H1 (cell line): ENCODE results near the gene NKX6-1. TPM values are rescaled to one million over a fixed set of nuclear protein-coding genes. Genes with fewer than 3 reads are reported as not detected.

Source experiments
- CTCF ChIA-PET: fragments of 300-600 bp; sonication (Branson Sonifier 250); formaldehyde crosslinking; loops from one replicate; lab custom pipeline; 2021; ENCODE audit not compliant: partially characterized antibody; lab: Charles Lee
- POLR2A ChIA-PET: fragments of 300-600 bp; sonication (Branson Sonifier 250); formaldehyde crosslinking; loops from one replicate; lab custom pipeline; 2021; ENCODE audit warnings: inconsistent platforms; ENCODE audit not compliant: partially characterized antibody; lab: Charles Lee
- DNase-seq, 2 experiments: peaks; one replicate each; pipeline versions ENCODE4 v3.0.0 to v3.0.0-alpha.2; 2010 to 2022; ENCODE audit warnings: low spot score in 2 of 2, low read depth in 1 of 2, mixed read lengths in 1 of 2
- FAIRE-seq: peaks from 2 replicates; lab custom pipeline; 2011; peaks lifted over from hg19 to GRCh38; lab: Jason Lieb, UNC
- H2AFZ ChIP-seq: 2 replicates; pipeline ENCODE4 v1.8.1; 2012; ENCODE audit warnings: low read length, inconsistent platforms
- H2AK5ac ChIP-seq: 2 replicates; pipeline ENCODE4 v1.6.1; 2013; ENCODE audit warnings: low read depth, low read length
- H2BK120ac ChIP-seq: replicated peaks from 2 replicates; pipeline ENCODE3; 2013; ENCODE audit warnings: low read depth, low read length, inconsistent platforms
- H2BK12ac ChIP-seq: 2 replicates; pipeline ENCODE4 v1.6.1; 2013; ENCODE audit warnings: low read depth, low read length
- H2BK15ac ChIP-seq: 2 replicates; pipeline ENCODE4 v1.6.1; 2013; ENCODE audit warnings: low read length
- H2BK20ac ChIP-seq: 2 replicates; pipeline ENCODE4 v1.6.1; 2013; ENCODE audit warnings: low read length
- H2BK5ac ChIP-seq: 2 replicates; pipeline ENCODE4 v1.6.1; 2013; ENCODE audit warnings: low read depth, low read length
- H3K14ac ChIP-seq: 2 replicates; pipeline ENCODE4 v1.6.1; 2013; ENCODE audit warnings: inconsistent platforms; ENCODE audit not compliant: insufficient read length
- H3K18ac ChIP-seq: 2 replicates; pipeline ENCODE4 v1.6.1; 2013; ENCODE audit warnings: low read length; ENCODE audit errors: extremely low read depth
- H3K23ac ChIP-seq: 2 replicates; pipeline ENCODE4 v1.6.1; 2013; ENCODE audit warnings: inconsistent platforms; ENCODE audit not compliant: insufficient read length
- H3K23me2 ChIP-seq: 2 replicates; pipeline ENCODE4 v1.6.1; 2013; ENCODE audit warnings: low read depth, low read length
- H3K27ac ChIP-seq: 2 replicates; pipeline ENCODE4 v1.6.1; 2011; ENCODE audit warnings: low read depth, low read length, inconsistent platforms
- H3K27me3 ChIP-seq, 4 experiments: replicated peaks in 1 of 4; 1 replicate in 1 of 4; 2 replicates in 3 of 4; pipeline versions ENCODE4 v1.6.1 to v1.8.1; 2011 to 2013; ENCODE audit warnings: low read length in 3 of 4, mild to moderate bottlenecking in 3 of 4, inconsistent platforms in 2 of 4, mixed read lengths in 2 of 4, moderate library complexity in 1 of 4; ENCODE audit not compliant: control insufficient read depth in 3 of 4, insufficient read depth in 3 of 4; ENCODE audit errors: extremely low read depth in 1 of 4
- H3K36me3 ChIP-seq, 4 experiments: 2 replicates each; pipeline versions ENCODE4 v1.6.1 to v1.8.1; 2011 to 2013; ENCODE audit warnings: mild to moderate bottlenecking in 4 of 4, low read length in 3 of 4, moderate library complexity in 2 of 4, control low read depth in 1 of 4, inconsistent platforms in 1 of 4; ENCODE audit not compliant: insufficient read depth in 4 of 4, control insufficient read depth in 2 of 4
- H3K4ac ChIP-seq: replicated peaks from 2 replicates; pipeline ENCODE3; 2013; ENCODE audit warnings: low read length, low read depth, mixed read lengths, inconsistent platforms; ENCODE audit not compliant: insufficient read length
- H3K4me1 ChIP-seq, 4 experiments: replicated peaks in 1 of 4; 1 replicate in 1 of 4; 2 replicates in 3 of 4; pipeline versions ENCODE4 v1.6.1 to v1.8.1; 2011 to 2013; ENCODE audit warnings: low read length in 3 of 4, inconsistent platforms in 2 of 4, mixed read lengths in 1 of 4; ENCODE audit not compliant: insufficient read depth in 4 of 4, control insufficient read depth in 3 of 4
- H3K4me2 ChIP-seq, 2 experiments: 2 replicates each; pipeline versions ENCODE4 v1.6.1 to v1.8.1; 2011 to 2013; ENCODE audit warnings: low read depth in 2 of 2, low read length in 2 of 2, control low read depth in 1 of 2, inconsistent platforms in 1 of 2, mild to moderate bottlenecking in 1 of 2; ENCODE audit not compliant: insufficient read depth in 1 of 2
- H3K4me3 ChIP-seq, 4 experiments: fragments of 200-600, 300-600 bp in 1 of 4; sonication (generic), shearing (Covaris generic), sonication (Bioruptor Twin) in 1 of 4; 2 replicates each; pipeline versions ENCODE4 v1.5.1 to v1.8.1; 2011 to 2016; ENCODE audit warnings: low read length in 4 of 4, low read depth in 3 of 4, control low read depth in 2 of 4, inconsistent platforms in 2 of 4, mild to moderate bottlenecking in 2 of 4, mixed read lengths in 1 of 4, moderate library complexity in 1 of 4; ENCODE audit not compliant: insufficient read depth in 2 of 4; ENCODE audit errors: extremely low read depth in 1 of 4
- H3K56ac ChIP-seq: replicated peaks from 2 replicates; pipeline ENCODE3; 2013; ENCODE audit warnings: low read depth, mild to moderate bottlenecking, mixed read lengths, low read length, inconsistent platforms; ENCODE audit not compliant: insufficient read length
- H3K79me1 ChIP-seq: 2 replicates; pipeline ENCODE4 v1.6.1; 2013; ENCODE audit warnings: low read depth, low read length, control low read depth
- H3K79me2 ChIP-seq, 2 experiments: 2 replicates each; pipeline versions ENCODE4 v1.6.1 to v1.8.1; 2012 to 2013; ENCODE audit warnings: low read length in 2 of 2, mild to moderate bottlenecking in 2 of 2, inconsistent platforms in 1 of 2; ENCODE audit not compliant: insufficient read depth in 2 of 2, control insufficient read depth in 1 of 2
- H3K9ac ChIP-seq, 4 experiments: replicated peaks in 1 of 4; 1 replicate in 1 of 4; 2 replicates in 3 of 4; pipeline versions ENCODE4 v1.6.1 to v1.8.1; 2011 to 2013; ENCODE audit warnings: low read depth in 3 of 4, low read length in 3 of 4, control low read depth in 2 of 4, mild to moderate bottlenecking in 2 of 4, moderate library complexity in 2 of 4, inconsistent platforms in 1 of 4; ENCODE audit errors: extremely low read depth in 1 of 4
- H3K9me3 ChIP-seq, 2 experiments: 2 replicates each; pipeline versions ENCODE4 v1.6.1 to v1.8.1; 2012 to 2013; ENCODE audit warnings: mild to moderate bottlenecking in 2 of 2, moderate library complexity in 2 of 2, control low read depth in 1 of 2, inconsistent platforms in 1 of 2, low read depth in 1 of 2, low read length in 1 of 2, mixed read lengths in 1 of 2; ENCODE audit not compliant: insufficient read depth in 2 of 2
- H4K20me1 ChIP-seq, 2 experiments: replicated peaks in 1 of 2; 2 replicates each; pipeline versions ENCODE3 to v1.8.1; 2011 to 2013; ENCODE audit warnings: inconsistent platforms in 2 of 2, low read length in 2 of 2, mild to moderate bottlenecking in 1 of 2; ENCODE audit not compliant: insufficient read depth in 2 of 2, control insufficient read depth in 1 of 2
- H4K5ac ChIP-seq: 2 replicates; pipeline ENCODE4 v1.6.1; 2013; ENCODE audit warnings: low read length, low read depth, mixed read lengths, inconsistent platforms; ENCODE audit not compliant: insufficient read length
- H4K8ac ChIP-seq: 2 replicates; pipeline ENCODE4 v1.8.0; 2013; ENCODE audit warnings: mild to moderate bottlenecking, moderate library complexity, low read length, inconsistent platforms; ENCODE audit not compliant: insufficient read depth; ENCODE audit errors: extremely low read depth
- H4K91ac ChIP-seq: replicated peaks from 2 replicates; pipeline ENCODE3; 2013; ENCODE audit warnings: low read length, mixed read lengths, inconsistent platforms; ENCODE audit not compliant: insufficient read length
- BACH1 ChIP-seq: IDR thresholded peaks from 2 replicates; pipeline ENCODE4 v1.6.1; 2012; ENCODE audit warnings: low read length, improper control_type of control experiment
- EZH2 ChIP-seq: fragments of 200-600 bp; sonication (generic); IDR thresholded peaks from 2 replicates; pipeline ENCODE4 v1.7.1; 2012; ENCODE audit warnings: low read depth, mild to moderate bottlenecking, moderate library complexity, low read length, inconsistent platforms; ENCODE audit not compliant: severe bottlenecking
- MAX ChIP-seq: IDR thresholded peaks from 2 replicates; pipeline ENCODE4 v1.6.1; 2012; ENCODE audit warnings: inconsistent platforms
- RBBP5 ChIP-seq: IDR thresholded peaks from 2 replicates; pipeline ENCODE4 v1.7.1; 2012; ENCODE audit warnings: low read depth, mild to moderate bottlenecking, inconsistent platforms, low read length, moderate library complexity, borderline replicate concordance
- RNF2 ChIP-seq: fragments of 200-900, 300-1000 bp; sonication (generic); IDR thresholded peaks from 2 replicates; pipeline ENCODE4 v1.7.1; 2016; ENCODE audit warnings: borderline replicate concordance, low read depth, mild to moderate bottlenecking, antibody characterized with exemption, low read length; ENCODE audit not compliant: poor library complexity, severe bottlenecking; ENCODE audit errors: missing control alignments
- SUZ12 ChIP-seq: fragments of 200-600 bp; sonication (generic); IDR thresholded peaks from 2 replicates; pipeline ENCODE4 v1.6.1; 2012; ENCODE audit warnings: mild to moderate bottlenecking, inconsistent platforms, low read length, moderate library complexity, mixed read lengths
- WGBS, 2 experiments: shearing (Covaris generic) in 1 of 2; methylation state at CpG; one replicate each; pipeline versions ENCODE4 v1.1.6 to v1.1.7; 2013 to 2015; ENCODE audit warnings: low lambda C conversion rate in 2 of 2, mixed read lengths in 2 of 2, inconsistent platforms in 1 of 2, low coverage in 1 of 2, missing lambda C conversion rate in 1 of 2; ENCODE audit not compliant: insufficient replicate concordance in 2 of 2, insufficient coverage in 1 of 2, insufficient read length in 1 of 2; ENCODE audit errors: extremely low coverage in 1 of 2, missing lambda C conversion rate in 1 of 2; 5-methylcytosine and 5-hydroxymethylcytosine counted together
- polyA plus RNA-seq, 7 experiments: library from polyadenylated mRNA; depleted of rRNA in 3 of 7; stranded (reverse) in 5 of 7; unstranded in 2 of 7; fragments of >200 nt in 5 of 7; fragments of 200-250 nt in 2 of 7; gene quantifications; 1 replicate in 5 of 7; 2 replicates in 1 of 7; 4 replicates in 1 of 7; pipeline versions ENCODE4 v1.2.1 to v1.2.3, GENCODE V29; 2011 to 2013; ENCODE audit warnings: missing spikeins in 2 of 7, mixed read lengths in 2 of 7
- total RNA-seq: library from RNA; stranded (reverse); fragmentation: NEBNext Ultra II Directional; extraction: Animal tissue kit (Norgen Biotek cat#: 25700); gene quantifications from 2 replicates; pipeline ENCODE4 v1.2.1, GENCODE V29; 2021

Gene NKX6-1
- total and polyA plus RNA-seq, 2 of the 8 experiments (the other 6 are each of a cell fraction or from before 2014, with no cell fraction given) = 0.03 to 0.45 TPM

- peak; percentile 39 for FAIRE-seq
- H3K4me1 ChIP-seq = peaks cover 3 to 31% (median 14%) of the 10 kb centered on the region in 4 experiments
- H4K91ac ChIP-seq = no peak overlapping the region
- H3K23ac ChIP-seq = no peak overlapping the region
- ChIA-PET CTCF (interaction anchor here (1.0 to 5.6 kb wide), 8 partner anchors 11 to 335 kb away, joined by 3 to 83 read pairs (median 5); no protein-coding TSS in a partner anchor), POLR2A (interaction anchor here (1.7 kb wide), 1 partner anchor 19 kb away, joined by 3 read pairs; no protein-coding TSS in a partner anchor)
- 11% methylated on average over 14 of the region's 14 CpGs; no CpG with 5 or more reads in 1 of the 2 experiments for WGBS, 2 experiments
- TF ChIP-seq MAX (no peak), EZH2 (peak; percentile 90), RBBP5 (no peak), SUZ12 (peak; percentile 85; the same call in 1 of the 2 replicates), RNF2 (peak; percentile 4), BACH1 (no peak)
- H4K20me1 ChIP-seq = peaks cover 7 to 19% of the 10 kb centered on the region in 2 experiments
- no peak for DNase-seq
- peak overlapping the region; percentile 58 to 66 for H3K4me2 ChIP-seq
- no peak overlapping the region for H2BK15ac ChIP-seq
- no peak overlapping the region for H2BK120ac ChIP-seq
- no peaks in the 10 kb centered on the region for H3K9me3 ChIP-seq
- H3K79me2 ChIP-seq = no peaks in the 10 kb centered on the region
- no peak overlapping the region for H2AK5ac ChIP-seq
- peak overlapping the region in 1 of 4 experiments; percentile 47; a peak in 2 of 8 replicates for H3K4me3 ChIP-seq
- no peak overlapping the region for H2BK5ac ChIP-seq
- H3K9ac ChIP-seq = no peak overlapping the region
- H3K18ac ChIP-seq = no peak overlapping the region; the same call in 1 of the 2 replicates
- no peak overlapping the region for H3K4ac ChIP-seq
- no peak overlapping the region for H4K5ac ChIP-seq
- H2AFZ ChIP-seq = no peak overlapping the region
- H4K8ac ChIP-seq = no peak overlapping the region
- H3K27ac ChIP-seq = no peak overlapping the region
- H2BK12ac ChIP-seq = peak overlapping the region; percentile 50; the same call in 1 of the 2 replicates
- peaks cover 0 to 8% (median 0%) of the 10 kb centered on the region in 4 experiments; a peak in 1 of 8 replicates for H3K36me3 ChIP-seq
- no peak overlapping the region for H2BK20ac ChIP-seq
- no peak overlapping the region for H3K14ac ChIP-seq
- H3K27me3 ChIP-seq = peaks cover 53 to 65% (median 60%) of the 10 kb centered on the region in 4 experiments
- H3K79me1 ChIP-seq = no peaks in the 10 kb centered on the region
- H3K23me2 ChIP-seq = peaks cover 19% of the 10 kb centered on the region; the same call in 1 of the 2 replicates
- no peak overlapping the region for H3K56ac ChIP-seq
Measured at GRCh38 chr4:84502333-84502954, 3.4 kb upstream of the NKX6-1 start.
